Esophagus (tissue), 2 donors: Measurements from ENCODE around the gene GSTT2B. TPM values are rescaled to one million over a fixed set of nuclear protein-coding genes. Genes with fewer than 3 reads are reported as not detected.
"Not testable (repeated sequence)": the region's sequence is repeated elsewhere in the genome, so short reads cannot be mapped to it uniquely, and the experiment has no call there.

Source experiments
- H3K27ac ChIP-seq, 2 donors: one replicate each; pipeline ENCODE4 v1.5.1; 2013; ENCODE audit warnings: low read depth in 2 of 2, mild to moderate bottlenecking in 2 of 2, inconsistent platforms in 1 of 2, low read length in 1 of 2, moderate library complexity in 1 of 2
- H3K27me3 ChIP-seq, 2 donors: one replicate each; pipeline ENCODE4 v1.6.1; 2013; ENCODE audit warnings: low read length in 2 of 2, control low read depth in 1 of 2, mild to moderate bottlenecking in 1 of 2; ENCODE audit not compliant: insufficient read depth in 2 of 2, control insufficient read depth in 1 of 2
- H3K36me3 ChIP-seq, 2 donors: one replicate each; pipeline ENCODE4 v1.6.1; 2013; ENCODE audit warnings: low read length in 1 of 2; ENCODE audit not compliant: control insufficient read depth in 2 of 2, insufficient read depth in 2 of 2
- H3K4me1 ChIP-seq, 2 donors: one replicate each; pipeline ENCODE4 v1.6.1; 2013; ENCODE audit warnings: low read length in 1 of 2; ENCODE audit not compliant: control insufficient read depth in 2 of 2, insufficient read depth in 2 of 2
- H3K4me3 ChIP-seq, 2 donors: one replicate each; pipeline ENCODE4 v1.5.1; 2013; ENCODE audit warnings: low read length in 2 of 2, mild to moderate bottlenecking in 2 of 2, low read depth in 1 of 2, moderate library complexity in 1 of 2
- H3K9me3 ChIP-seq, 2 donors: one replicate each; pipeline ENCODE4 v1.6.1; 2013; ENCODE audit warnings: mild to moderate bottlenecking in 2 of 2, low read depth in 1 of 2, low read length in 1 of 2, moderate library complexity in 1 of 2; ENCODE audit not compliant: control insufficient read depth in 2 of 2, insufficient read depth in 1 of 2
- WGBS, 2 donors: extraction: QIAGEN DNeasy Blood & Tissue Kit; methylation state at CpG; one replicate each; pipeline ENCODE4 v1.1.7; 2013; 5-methylcytosine and 5-hydroxymethylcytosine counted together
- polyA plus RNA-seq, 2 donors: library from polyadenylated mRNA; stranded (reverse); fragments of 200-250 nt; gene quantifications; one replicate each; pipeline ENCODE4 v1.2.3, GENCODE V29; 2013
- donor health status: healthy with polysubstance abuse.
- donor health status: Bipolar disorder and iron deficiency.

The GSTT2B gene
- polyA plus RNA-seq, 2 donors: 2.8 to 74.1 TPM

GRCh38 chr22:23921586-23922201, 39.3 kb downstream of the GSTT2B start:
- H3K9me3 ChIP-seq, H3K27ac ChIP-seq, H3K36me3 ChIP-seq, H3K4me3 ChIP-seq, H3K27me3 ChIP-seq, H3K4me1 ChIP-seq: not testable (repeated sequence)
- 90% methylated on average over 13 of the region's 13 CpGs for WGBS, 2 donors

DNA sequence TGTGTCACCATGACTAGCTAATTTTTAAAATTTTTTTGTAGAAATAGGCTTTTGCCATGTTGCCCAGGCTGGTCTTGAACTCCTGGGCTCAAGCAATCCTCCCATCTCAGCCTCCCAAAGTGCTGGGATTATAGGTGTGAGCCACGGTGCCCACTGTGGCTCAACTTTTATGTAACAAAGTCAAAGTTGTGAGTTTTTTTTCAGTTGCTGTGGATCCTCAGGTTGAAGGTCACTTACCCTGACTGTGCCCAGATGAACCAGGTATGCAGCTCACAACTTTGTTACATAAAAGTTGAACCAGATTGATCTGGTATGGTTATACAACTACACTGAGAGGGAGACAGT, 40.8 kb downstream of the GSTT2B start:
- H3K4me3 ChIP-seq, H3K9me3 ChIP-seq, H3K36me3 ChIP-seq, H3K4me1 ChIP-seq, H3K27me3 ChIP-seq, H3K27ac ChIP-seq: not testable (repeated sequence)
- 72 to 94% methylated on average over 1 of the region's 1 CpG for WGBS, 2 donors

DNA sequence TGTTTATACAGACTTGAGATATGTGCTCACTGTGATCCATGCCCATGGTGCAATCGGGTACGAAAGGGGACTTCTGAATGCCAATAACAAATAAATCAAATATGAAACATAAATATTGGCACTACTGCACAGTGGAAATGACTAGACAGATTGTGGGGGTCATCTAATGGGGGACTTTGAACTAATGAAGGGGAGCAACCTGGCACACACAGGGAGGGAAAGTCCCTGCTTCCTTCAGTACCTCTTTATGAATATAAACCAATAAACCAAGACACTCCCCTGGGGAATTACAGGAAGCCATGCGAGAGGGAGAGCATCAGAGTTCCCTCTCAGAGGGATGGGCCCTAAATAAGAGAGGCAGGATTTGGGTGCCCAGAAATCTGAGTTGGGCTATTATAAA, 45.7 kb downstream of the GSTT2B start:
- H3K27me3 ChIP-seq: no peaks in the 10 kb centered on the region
- no peaks in the 10 kb centered on the region for H3K9me3 ChIP-seq
- no peak overlapping the region for H3K27ac ChIP-seq
- H3K4me3 ChIP-seq: no peak overlapping the region
- WGBS, 2 donors: 79 to 88% methylated on average over 3 of the region's 3 CpGs
- H3K4me1 ChIP-seq: peaks cover 0 to 4% of the 10 kb centered on the region in 2 donors
- H3K36me3 ChIP-seq: no peaks in the 10 kb centered on the region

GRCh38 chr22:23913661-23914353, 47.2 kb downstream of the GSTT2B start:
- peak overlapping the region; percentile 62 to 65 for H3K4me3 ChIP-seq
- no peaks in the 10 kb centered on the region for H3K9me3 ChIP-seq
- peaks cover 0 to 4% of the 10 kb centered on the region in 2 donors for H3K4me1 ChIP-seq
- H3K27ac ChIP-seq: peak overlapping the region; percentile 89 to 91
- 0 to 1% methylated on average over 44 of the region's 44 CpGs for WGBS, 2 donors
- no peaks in the 10 kb centered on the region for H3K27me3 ChIP-seq
- no peaks in the 10 kb centered on the region for H3K36me3 ChIP-seq

- Histone ChIP-seq H3K36me3 (no peaks in the 10 kb centered on the region), H3K27me3 (no peaks in the 10 kb centered on the region), H3K4me1 (peaks cover 0 to 4% of the 10 kb centered on the region in 2 donors), H3K4me3 (peak overlapping the region; percentile 62 to 65), H3K27ac (peak overlapping the region; percentile 89 to 91), H3K9me3 (no peaks in the 10 kb centered on the region)
- 0 to 6% methylated on average over 1 of the region's 1 CpG for WGBS, 2 donors
Measured at GRCh38 chr22:23913306-23913660, 47.7 kb downstream of the GSTT2B start.

GRCh38 chr22:23912293-23912903, 48.6 kb downstream of the GSTT2B start:
- H3K9me3 ChIP-seq: no peaks in the 10 kb centered on the region
- peaks cover 0 to 4% of the 10 kb centered on the region in 2 donors for H3K4me1 ChIP-seq
- 91 to 94% methylated on average over 9 of the region's 9 CpGs for WGBS, 2 donors
- H3K27ac ChIP-seq: no peak overlapping the region
- no peaks in the 10 kb centered on the region for H3K36me3 ChIP-seq
- no peaks in the 10 kb centered on the region for H3K27me3 ChIP-seq
- no peak overlapping the region for H3K4me3 ChIP-seq

- 90 to 91% methylated on average over 12 of the region's 12 CpGs for WGBS, 2 donors
- H3K36me3 ChIP-seq: no peaks in the 10 kb centered on the region
Measured at GRCh38 chr22:23911318-23911980, 49.5 kb downstream of the GSTT2B start.

DNA sequence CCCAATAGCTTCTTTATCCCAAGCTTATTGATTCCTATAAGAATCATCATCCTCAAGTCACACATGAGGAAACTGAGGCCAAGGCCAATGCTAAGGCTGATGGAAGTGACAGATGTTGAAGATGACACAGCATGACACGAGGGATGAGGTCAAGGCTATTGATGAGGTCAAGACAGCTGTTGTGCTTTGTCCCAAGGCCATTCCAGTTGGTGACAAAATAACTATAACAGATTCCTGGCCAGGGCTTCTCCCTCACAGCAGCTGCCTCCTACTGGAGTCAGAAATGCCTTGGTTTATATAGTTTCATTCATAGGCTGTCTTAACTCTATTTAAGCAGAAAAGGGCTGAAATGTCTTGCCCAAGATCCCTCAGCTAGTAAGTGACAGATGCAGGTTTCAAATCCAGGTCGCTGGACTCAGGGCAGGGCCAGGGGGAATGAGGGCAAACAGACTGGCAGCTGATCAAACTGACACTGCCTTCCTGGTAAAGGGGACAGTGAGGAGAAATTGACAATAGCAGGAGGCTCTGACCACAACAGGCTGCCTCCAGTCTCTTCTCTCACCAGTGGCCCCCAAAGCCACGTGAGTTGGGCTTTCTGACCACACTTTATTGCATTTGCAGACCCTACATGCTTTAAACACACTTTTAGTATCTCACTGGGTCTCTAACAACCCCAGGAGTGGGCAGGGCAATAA, 50.4 kb downstream of the GSTT2B start:
- no peaks in the 10 kb centered on the region for H3K36me3 ChIP-seq
- no peak overlapping the region for H3K27ac ChIP-seq
- 87 to 94% methylated on average over 3 of the region's 3 CpGs for WGBS, 2 donors
- H3K4me3 ChIP-seq: no peak overlapping the region
- no peaks in the 10 kb centered on the region for H3K9me3 ChIP-seq
- no peaks in the 10 kb centered on the region for H3K27me3 ChIP-seq
- H3K4me1 ChIP-seq: peaks cover 0 to 2% of the 10 kb centered on the region in 2 donors

More at GRCh38 chr22:23911318-23911980, 49.5 kb downstream of the GSTT2B start:
- H3K27me3 ChIP-seq: no peaks in the 10 kb centered on the region
- H3K9me3 ChIP-seq: no peaks in the 10 kb centered on the region
- H3K27ac ChIP-seq: no peak overlapping the region
- H3K4me3 ChIP-seq: no peak overlapping the region
- H3K4me1 ChIP-seq: peaks cover 0 to 2% of the 10 kb centered on the region in 2 donors

GRCh38 chr22:23909296-23909898, 51.6 kb downstream of the GSTT2B start:
- H3K4me3 ChIP-seq: no peak overlapping the region
- H3K4me1 ChIP-seq: peaks cover 0 to 2% of the 10 kb centered on the region in 2 donors
- WGBS, 2 donors: 51 to 62% methylated on average over 6 of the region's 6 CpGs
- H3K27me3 ChIP-seq: no peaks in the 10 kb centered on the region
- no peaks in the 10 kb centered on the region for H3K36me3 ChIP-seq
- no peaks in the 10 kb centered on the region for H3K9me3 ChIP-seq
- H3K27ac ChIP-seq: no peak overlapping the region
